Thyroid gland (tissue), 4 donors: Measurements from ENCODE around the gene PTPRN2.

Experiments
- POLR2A ChIP-seq, 2 donors: fragments of 450-650 bp; IDR thresholded peaks; one replicate each; pipeline ENCODE4 v1.6.1; 2017; ENCODE audit warnings: antibody characterized with exemption in 2 of 2, mild to moderate bottlenecking in 2 of 2, moderate library complexity in 1 of 2
- TF ChIP-seq, protein P1 (sequence below), 6 experiments: fragments of 200-600 bp in 3 of 6; fragments of 450-650 bp in 3 of 6; sonication (generic) in 3 of 6; IDR thresholded peaks; one replicate each; pipeline ENCODE4 v1.5.1; 2016 to 2019; ENCODE audit warnings: antibody characterized with exemption in 6 of 6, mild to moderate bottlenecking in 2 of 6, inconsistent platforms in 1 of 6, moderate library complexity in 1 of 6

DNA sequence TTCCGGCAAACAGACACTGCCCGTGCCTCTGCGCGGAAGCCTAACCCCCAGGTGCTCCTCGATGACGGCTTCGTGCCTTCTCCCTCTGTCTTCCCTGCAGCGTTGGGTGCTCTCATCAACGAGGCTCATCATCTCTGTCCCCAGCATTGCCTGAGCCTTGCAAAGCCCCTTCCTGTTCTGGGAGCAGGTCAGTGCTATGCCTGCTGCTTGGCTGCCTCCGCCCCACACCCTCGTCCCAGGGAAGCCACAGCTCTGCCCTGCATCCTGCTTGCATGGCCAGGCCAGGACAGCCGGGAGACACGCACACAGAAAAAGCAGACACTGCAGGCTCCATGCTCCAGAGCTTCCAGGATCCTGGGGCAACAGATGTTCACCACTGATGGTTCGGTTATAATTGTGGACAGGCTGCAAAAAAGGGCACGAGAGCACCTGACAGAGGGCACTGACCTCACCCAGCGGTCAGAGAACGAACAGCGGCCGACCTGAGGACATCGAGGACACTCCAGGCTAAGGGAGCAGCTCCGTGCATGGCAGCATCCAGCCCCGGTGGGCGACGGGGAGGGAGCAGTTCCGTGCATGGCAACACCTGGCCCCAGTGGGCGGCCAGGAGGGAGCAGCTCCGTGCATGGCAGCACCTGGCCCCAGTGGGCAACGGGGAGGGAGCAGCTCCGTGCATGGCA, 265.5 kb downstream of the PTPRN2 start:
- TF ChIP-seq, protein P1, sequence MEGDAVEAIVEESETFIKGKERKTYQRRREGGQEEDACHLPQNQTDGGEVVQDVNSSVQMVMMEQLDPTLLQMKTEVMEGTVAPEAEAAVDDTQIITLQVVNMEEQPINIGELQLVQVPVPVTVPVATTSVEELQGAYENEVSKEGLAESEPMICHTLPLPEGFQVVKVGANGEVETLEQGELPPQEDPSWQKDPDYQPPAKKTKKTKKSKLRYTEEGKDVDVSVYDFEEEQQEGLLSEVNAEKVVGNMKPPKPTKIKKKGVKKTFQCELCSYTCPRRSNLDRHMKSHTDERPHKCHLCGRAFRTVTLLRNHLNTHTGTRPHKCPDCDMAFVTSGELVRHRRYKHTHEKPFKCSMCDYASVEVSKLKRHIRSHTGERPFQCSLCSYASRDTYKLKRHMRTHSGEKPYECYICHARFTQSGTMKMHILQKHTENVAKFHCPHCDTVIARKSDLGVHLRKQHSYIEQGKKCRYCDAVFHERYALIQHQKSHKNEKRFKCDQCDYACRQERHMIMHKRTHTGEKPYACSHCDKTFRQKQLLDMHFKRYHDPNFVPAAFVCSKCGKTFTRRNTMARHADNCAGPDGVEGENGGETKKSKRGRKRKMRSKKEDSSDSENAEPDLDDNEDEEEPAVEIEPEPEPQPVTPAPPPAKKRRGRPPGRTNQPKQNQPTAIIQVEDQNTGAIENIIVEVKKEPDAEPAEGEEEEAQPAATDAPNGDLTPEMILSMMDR (IDR thresholded peaks at IDR 0.05) = no peak
- TF ChIP-seq POLR2A (IDR thresholded peaks at IDR 0.05) = no peak
